Astrocyte (in vitro differentiated cells and primary cell): ENCODE measurements around the gene ARHGAP12. TPM values are rescaled to one million over a fixed set of nuclear protein-coding genes. Genes with fewer than 3 reads are reported as not detected.

ENCODE experiments used
- DNase-seq: peaks from one replicate; pipeline ENCODE4 v3.0.0-alpha.2; 2010; ENCODE audit warnings: low read depth
- FAIRE-seq: peaks from 2 replicates; lab custom pipeline; 2011; peaks lifted over from hg19 to GRCh38; lab: Jason Lieb, UNC
- H2AFZ ChIP-seq: 2 replicates; pipeline ENCODE4 v1.6.0; 2012; ENCODE audit warnings: low read depth, low read length, inconsistent platforms
- H3K27ac ChIP-seq: 2 replicates; pipeline ENCODE4 v1.5.1; 2011; ENCODE audit warnings: low read depth, low read length, inconsistent platforms
- H3K27me3 ChIP-seq: 2 replicates; pipeline ENCODE4 v1.6.0; 2011; ENCODE audit warnings: low read length, inconsistent platforms; ENCODE audit not compliant: insufficient read depth
- H3K36me3 ChIP-seq: 2 replicates; pipeline ENCODE4 v1.5.1; 2011; ENCODE audit warnings: low read length, inconsistent platforms; ENCODE audit not compliant: insufficient read depth
- H3K4me1 ChIP-seq: 2 replicates; pipeline ENCODE4 v1.5.1; 2011; ENCODE audit warnings: low read length, inconsistent platforms; ENCODE audit not compliant: insufficient read depth
- H3K4me2 ChIP-seq: 2 replicates; pipeline ENCODE4 v1.6.0; 2012; ENCODE audit warnings: low read length, inconsistent platforms
- H3K4me3 ChIP-seq: 2 replicates; pipeline ENCODE4 v1.5.1; 2011; ENCODE audit warnings: low read depth, mild to moderate bottlenecking, low read length, inconsistent platforms; ENCODE audit not compliant: insufficient read depth
- H3K79me2 ChIP-seq: 2 replicates; pipeline ENCODE4 v1.6.0; 2012; ENCODE audit warnings: mild to moderate bottlenecking, low read length, inconsistent platforms; ENCODE audit not compliant: insufficient read depth
- H3K9ac ChIP-seq: 2 replicates; pipeline ENCODE4 v1.6.0; 2012; ENCODE audit warnings: mild to moderate bottlenecking, low read length, inconsistent platforms
- H3K9me3 ChIP-seq: 2 replicates; pipeline ENCODE4 v1.5.1; 2012; ENCODE audit warnings: low read depth, mild to moderate bottlenecking, low read length, inconsistent platforms; ENCODE audit not compliant: insufficient read depth
- H4K20me1 ChIP-seq: 2 replicates; pipeline ENCODE4 v1.6.0; 2012; ENCODE audit warnings: low read length, inconsistent platforms; ENCODE audit not compliant: insufficient read depth
- H3K27ac Mint-ChIP-seq: one replicate; pipeline ENCODE4 v1.8.0; 2021; ENCODE audit warnings: mild to moderate bottlenecking, mixed read lengths; ENCODE audit not compliant: unreplicated experiment
- H3K27me3 Mint-ChIP-seq: one replicate; pipeline ENCODE4 v1.8.0; 2021; ENCODE audit warnings: low read depth, mixed read lengths; ENCODE audit not compliant: unreplicated experiment
- H3K36me3 Mint-ChIP-seq: one replicate; pipeline ENCODE4 v1.8.0; 2021; ENCODE audit warnings: low read depth, mixed read lengths; ENCODE audit not compliant: unreplicated experiment
- H3K4me1 Mint-ChIP-seq: one replicate; pipeline ENCODE4 v1.8.0; 2021; ENCODE audit warnings: low read depth, mixed read lengths; ENCODE audit not compliant: unreplicated experiment
- H3K4me3 Mint-ChIP-seq: one replicate; pipeline ENCODE4 v1.8.0; 2021; ENCODE audit warnings: mild to moderate bottlenecking, moderate library complexity, mixed read lengths; ENCODE audit not compliant: unreplicated experiment
- H3K9me3 Mint-ChIP-seq: one replicate; pipeline ENCODE4 v1.8.0; 2021; ENCODE audit warnings: mild to moderate bottlenecking, mixed read lengths; ENCODE audit not compliant: unreplicated experiment
- CTCF ChIP-seq: IDR thresholded peaks from 2 replicates; pipeline ENCODE4 v1.5.1; 2011; ENCODE audit warnings: low read depth, mild to moderate bottlenecking, inconsistent platforms, low read length, moderate library complexity; ENCODE audit not compliant: insufficient read depth
- EZH2 ChIP-seq: IDR thresholded peaks from 2 replicates; pipeline ENCODE4 v1.6.1; 2012; ENCODE audit warnings: mild to moderate bottlenecking, low read length, inconsistent platforms; ENCODE audit not compliant: insufficient read depth
- total RNA-seq: library from RNA; stranded (reverse); gene quantifications from 2 replicates; pipeline ENCODE4 v1.2.1, GENCODE V29; 2021

Gene ARHGAP12
- total RNA-seq, 1 donor from 2014 or later: 24.9 TPM

GRCh38 chr10:31768467-31768866 lies 160.2 kb downstream of the ARHGAP12 start:
- DNase-seq (peak; percentile 57), FAIRE-seq (no peak)
- TF ChIP-seq EZH2: no peak
- TF ChIP-seq CTCF: no peak
- Histone ChIP-seq H3K4me3 (no peak overlapping the region), H3K4me1 (peaks cover 22% of the 10 kb centered on the region), H3K4me2 (peak overlapping the region; percentile 18), H3K27me3 (no peaks in the 10 kb centered on the region), H3K27ac (peak overlapping the region; percentile 78), H3K9me3 (no peaks in the 10 kb centered on the region), H2AFZ (no peak overlapping the region), H3K36me3 (no peaks in the 10 kb centered on the region), H4K20me1 (no peaks in the 10 kb centered on the region), H3K79me2 (no peaks in the 10 kb centered on the region), H3K9ac (no peak overlapping the region)
- peaks cover 12% of the 10 kb centered on the region for H3K4me1 Mint-ChIP-seq
- H3K4me3 Mint-ChIP-seq: no peak overlapping the region
- peak overlapping the region; percentile 66 for H3K27ac Mint-ChIP-seq
- H3K27me3 Mint-ChIP-seq: no peaks in the 10 kb centered on the region
- H3K36me3 Mint-ChIP-seq: no peaks in the 10 kb centered on the region
- peaks cover 6% of the 10 kb centered on the region for H3K9me3 Mint-ChIP-seq

GRCh38 chr10:31765541-31765940 lies 163.1 kb downstream of the ARHGAP12 start:
- no peak overlapping the region for H3K4me3 ChIP-seq
- no peaks in the 10 kb centered on the region for H3K36me3 Mint-ChIP-seq
- H3K4me2 ChIP-seq: no peak overlapping the region
- no peaks in the 10 kb centered on the region for H3K36me3 ChIP-seq
- H3K27ac Mint-ChIP-seq: no peak overlapping the region
- H3K4me1 ChIP-seq: peaks cover 16% of the 10 kb centered on the region
- H4K20me1 ChIP-seq: no peaks in the 10 kb centered on the region
- no peak overlapping the region for H3K9ac ChIP-seq
- H2AFZ ChIP-seq: peak overlapping the region; percentile 54
- no peak overlapping the region for H3K27ac ChIP-seq
- no peak for FAIRE-seq
- peaks cover 4% of the 10 kb centered on the region for H3K27me3 Mint-ChIP-seq
- H3K4me3 Mint-ChIP-seq: no peak overlapping the region
- peaks cover 10% of the 10 kb centered on the region for H3K4me1 Mint-ChIP-seq
- no peak for DNase-seq
- H3K27me3 ChIP-seq: no peaks in the 10 kb centered on the region
- TF ChIP-seq CTCF (no peak), EZH2 (no peak)
- H3K9me3 ChIP-seq: no peaks in the 10 kb centered on the region
- no peaks in the 10 kb centered on the region for H3K79me2 ChIP-seq
- peaks cover 6% of the 10 kb centered on the region for H3K9me3 Mint-ChIP-seq

GRCh38 chr10:31762316-31762715 lies 166.3 kb downstream of the ARHGAP12 start:
- H3K27me3 Mint-ChIP-seq: peaks cover 4% of the 10 kb centered on the region
- Histone ChIP-seq H4K20me1 (no peaks in the 10 kb centered on the region), H3K4me2 (no peak overlapping the region), H3K9me3 (no peaks in the 10 kb centered on the region), H3K9ac (no peak overlapping the region), H2AFZ (no peak overlapping the region), H3K79me2 (no peaks in the 10 kb centered on the region), H3K36me3 (no peaks in the 10 kb centered on the region), H3K4me1 (peaks cover 8% of the 10 kb centered on the region), H3K27ac (no peak overlapping the region), H3K27me3 (no peaks in the 10 kb centered on the region), H3K4me3 (no peak overlapping the region)
- no peak overlapping the region for H3K4me3 Mint-ChIP-seq
- FAIRE-seq (no peak), DNase-seq (no peak)
- peaks cover 6% of the 10 kb centered on the region for H3K9me3 Mint-ChIP-seq
- H3K36me3 Mint-ChIP-seq: no peaks in the 10 kb centered on the region
- peaks cover 2% of the 10 kb centered on the region for H3K4me1 Mint-ChIP-seq
- H3K27ac Mint-ChIP-seq: no peak overlapping the region
- TF ChIP-seq CTCF (no peak), EZH2 (no peak)
